Activated T-cell treated with anti-CD3 and anti-CD28 coated beads, Interleukin-2, amount 50 U/mL, for 24 hours (primary cell): Measurements from ENCODE around the gene RECK.

Source experiments
- DNase-seq: peaks from one replicate; pipeline ENCODE4 v3.0.0-alpha.2; 2020
- H3K27ac Mint-ChIP-seq: 2 replicates; pipeline ENCODE4 v1.8.0; 2020; ENCODE audit warnings: mild to moderate bottlenecking, mixed read lengths
- H3K27me3 Mint-ChIP-seq: 2 replicates; pipeline ENCODE4 v1.8.0; 2020; ENCODE audit warnings: mixed read lengths
- H3K36me3 Mint-ChIP-seq: 2 replicates; pipeline ENCODE4 v1.8.0; 2020; ENCODE audit warnings: low read depth, mixed read lengths
- H3K4me1 Mint-ChIP-seq: 2 replicates; pipeline ENCODE4 v1.8.0; 2020; ENCODE audit warnings: low read depth, mixed read lengths
- H3K4me3 Mint-ChIP-seq: 2 replicates; pipeline ENCODE4 v1.8.0; 2020; ENCODE audit warnings: mild to moderate bottlenecking, moderate library complexity, mixed read lengths
- H3K9me3 Mint-ChIP-seq: 2 replicates; pipeline ENCODE4 v1.8.0; 2020; ENCODE audit warnings: mixed read lengths

The RECK gene

GRCh38 chr9:36017278-36017677 lies 19.4 kb upstream of the RECK start:
- H3K36me3 Mint-ChIP-seq, result no peaks in the 10 kb centered on the region
- no peak overlapping the region for H3K4me3 Mint-ChIP-seq
- DNase-seq, result no peak
- H3K9me3 Mint-ChIP-seq, result no peaks in the 10 kb centered on the region
- H3K4me1 Mint-ChIP-seq, result no peaks in the 10 kb centered on the region
- H3K27me3 Mint-ChIP-seq, result no peaks in the 10 kb centered on the region
- no peak overlapping the region for H3K27ac Mint-ChIP-seq

- Mint-ChIP-seq H3K4me1 (no peaks in the 10 kb centered on the region), H3K36me3 (no peaks in the 10 kb centered on the region), H3K9me3 (no peaks in the 10 kb centered on the region), H3K27ac (no peak overlapping the region), H3K27me3 (no peaks in the 10 kb centered on the region), H3K4me3 (no peak overlapping the region)
- DNase-seq, result no peak
Measured at GRCh38 chr9:36018129-36018528, 18.6 kb upstream of the RECK start.

GRCh38 chr9:36018891-36019720 lies 17.6 kb upstream of the RECK start:
- Mint-ChIP-seq H3K27me3 (no peaks in the 10 kb centered on the region), H3K27ac (no peak overlapping the region), H3K36me3 (no peaks in the 10 kb centered on the region), H3K4me1 (no peaks in the 10 kb centered on the region), H3K4me3 (no peak overlapping the region), H3K9me3 (no peaks in the 10 kb centered on the region)
- no peak for DNase-seq

GRCh38 chr9:36021968-36022367 lies 14.7 kb upstream of the RECK start:
- no peak overlapping the region for H3K4me3 Mint-ChIP-seq
- no peaks in the 10 kb centered on the region for H3K4me1 Mint-ChIP-seq
- DNase-seq, result no peak
- no peaks in the 10 kb centered on the region for H3K36me3 Mint-ChIP-seq
- H3K27ac Mint-ChIP-seq, result no peak overlapping the region
- no peaks in the 10 kb centered on the region for H3K27me3 Mint-ChIP-seq
- no peaks in the 10 kb centered on the region for H3K9me3 Mint-ChIP-seq

GRCh38 chr9:36023260-36024048 lies 13.3 kb upstream of the RECK start:
- Mint-ChIP-seq H3K27ac (no peak overlapping the region), H3K9me3 (no peaks in the 10 kb centered on the region), H3K4me3 (no peak overlapping the region), H3K27me3 (no peaks in the 10 kb centered on the region), H3K36me3 (no peaks in the 10 kb centered on the region), H3K4me1 (no peaks in the 10 kb centered on the region)
- peak; percentile 69 for DNase-seq

GRCh38 chr9:36025746-36026145 lies 11.0 kb upstream of the RECK start:
- Mint-ChIP-seq H3K9me3 (no peaks in the 10 kb centered on the region), H3K27me3 (no peaks in the 10 kb centered on the region), H3K36me3 (no peaks in the 10 kb centered on the region), H3K4me3 (no peak overlapping the region), H3K4me1 (no peaks in the 10 kb centered on the region), H3K27ac (no peak overlapping the region)
- no peak for DNase-seq

- no peaks in the 10 kb centered on the region for H3K36me3 Mint-ChIP-seq
- H3K27me3 Mint-ChIP-seq, result peaks cover 3% of the 10 kb centered on the region
- no peaks in the 10 kb centered on the region for H3K4me1 Mint-ChIP-seq
- H3K27ac Mint-ChIP-seq, result no peak overlapping the region
- no peak overlapping the region for H3K4me3 Mint-ChIP-seq
- no peaks in the 10 kb centered on the region for H3K9me3 Mint-ChIP-seq
- no peak for DNase-seq
Measured at GRCh38 chr9:36029202-36029601, 7.5 kb upstream of the RECK start.

- DNase-seq, result no peak
- Mint-ChIP-seq H3K4me3 (no peak overlapping the region), H3K27ac (no peak overlapping the region), H3K27me3 (peaks cover 3% of the 10 kb centered on the region), H3K4me1 (no peaks in the 10 kb centered on the region), H3K9me3 (no peaks in the 10 kb centered on the region), H3K36me3 (no peaks in the 10 kb centered on the region)
Measured at GRCh38 chr9:36029765-36030528, 6.8 kb upstream of the RECK start.

GRCh38 chr9:36030871-36031270 lies 5.8 kb upstream of the RECK start:
- Mint-ChIP-seq H3K27me3 (peaks cover 3% of the 10 kb centered on the region), H3K27ac (no peak overlapping the region), H3K4me1 (no peaks in the 10 kb centered on the region), H3K4me3 (no peak overlapping the region), H3K36me3 (no peaks in the 10 kb centered on the region), H3K9me3 (no peaks in the 10 kb centered on the region)
- DNase-seq, result no peak

GRCh38 chr9:36031774-36032555 lies 4.7 kb upstream of the RECK start:
- H3K27ac Mint-ChIP-seq, result no peak overlapping the region
- H3K27me3 Mint-ChIP-seq, result peaks cover 3% of the 10 kb centered on the region
- no peak overlapping the region for H3K4me3 Mint-ChIP-seq
- DNase-seq, result no peak
- no peaks in the 10 kb centered on the region for H3K9me3 Mint-ChIP-seq
- H3K36me3 Mint-ChIP-seq, result no peaks in the 10 kb centered on the region
- peaks cover 2% of the 10 kb centered on the region for H3K4me1 Mint-ChIP-seq

- no peak for DNase-seq
- Mint-ChIP-seq H3K27ac (no peak overlapping the region), H3K4me3 (no peak overlapping the region), H3K27me3 (peaks cover 3% of the 10 kb centered on the region), H3K9me3 (no peaks in the 10 kb centered on the region), H3K36me3 (peaks cover 5% of the 10 kb centered on the region), H3K4me1 (peaks cover 12% of the 10 kb centered on the region)
Measured at GRCh38 chr9:36033788-36034187, 2.9 kb upstream of the RECK start.

GRCh38 chr9:36034234-36034633 lies 2.5 kb upstream of the RECK start:
- peaks cover 13% of the 10 kb centered on the region for H3K4me1 Mint-ChIP-seq
- DNase-seq, result no peak
- H3K4me3 Mint-ChIP-seq, result no peak overlapping the region
- H3K36me3 Mint-ChIP-seq, result peaks cover 5% of the 10 kb centered on the region
- H3K27me3 Mint-ChIP-seq, result peaks cover 3% of the 10 kb centered on the region
- no peaks in the 10 kb centered on the region for H3K9me3 Mint-ChIP-seq
- no peak overlapping the region for H3K27ac Mint-ChIP-seq

GRCh38 chr9:36035006-36035405 lies 1.7 kb upstream of the RECK start:
- H3K4me3 Mint-ChIP-seq, result no peak overlapping the region
- no peak for DNase-seq

GRCh38 chr9:36036253-36036779 lies 397 bp upstream of the RECK start:
- Mint-ChIP-seq H3K4me3 (peak overlapping the region; percentile 85), H3K36me3 (peaks cover 5% of the 10 kb centered on the region), H3K4me1 (peaks cover 31% of the 10 kb centered on the region), H3K9me3 (no peaks in the 10 kb centered on the region), H3K27ac (peak overlapping the region; percentile 80), H3K27me3 (peaks cover 2% of the 10 kb centered on the region)
- DNase-seq, result no peak

More at GRCh38 chr9:36035006-36035405, 1.7 kb upstream of the RECK start:
- no peaks in the 10 kb centered on the region for H3K9me3 Mint-ChIP-seq
- no peak overlapping the region for H3K27ac Mint-ChIP-seq
- peaks cover 3% of the 10 kb centered on the region for H3K27me3 Mint-ChIP-seq
- peaks cover 5% of the 10 kb centered on the region for H3K36me3 Mint-ChIP-seq
- H3K4me1 Mint-ChIP-seq, result peaks cover 20% of the 10 kb centered on the region
